ENCODE data around the gene PLP1. TPM values are rescaled to one million over a fixed set of nuclear protein-coding genes. Genes with fewer than 3 reads are reported as not detected.

PLP1 gene, protein sequence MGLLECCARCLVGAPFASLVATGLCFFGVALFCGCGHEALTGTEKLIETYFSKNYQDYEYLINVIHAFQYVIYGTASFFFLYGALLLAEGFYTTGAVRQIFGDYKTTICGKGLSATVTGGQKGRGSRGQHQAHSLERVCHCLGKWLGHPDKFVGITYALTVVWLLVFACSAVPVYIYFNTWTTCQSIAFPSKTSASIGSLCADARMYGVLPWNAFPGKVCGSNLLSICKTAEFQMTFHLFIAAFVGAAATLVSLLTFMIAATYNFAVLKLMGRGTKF
- total RNA-seq (not detected), total RNA-seq (0 to 0.06 (median 0) reads per million in 29 experiments)
- 0.28 TPM for total RNA-seq (2013)

DNA sequence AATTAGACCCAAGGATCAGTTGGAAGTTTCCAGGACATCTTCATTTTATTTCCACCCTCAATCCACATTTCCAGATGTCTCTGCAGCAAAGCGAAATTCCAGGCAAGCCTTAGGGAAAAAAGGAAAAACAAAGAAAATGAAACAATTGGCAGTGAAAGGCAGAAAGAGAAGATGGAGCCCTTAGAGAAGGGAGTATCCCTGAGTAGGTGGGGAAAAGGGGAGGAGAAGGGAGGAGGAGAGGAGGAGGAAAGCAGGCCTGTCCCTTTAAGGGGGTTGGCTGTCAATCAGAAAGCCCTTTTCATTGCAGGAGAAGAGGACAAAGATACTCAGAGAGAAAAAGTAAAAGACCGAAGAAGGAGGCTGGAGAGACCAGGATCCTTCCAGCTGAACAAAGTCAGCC lies at the start of gene PLP1:
PLP1 (plus strand) TSS at position 295 of the 400 bp plus-strand sequence. CDS start 156 bp downstream, outside the sequence.
- Mint-ChIP-seq H3K36me3 (no peaks in the 10 kb centered on the region), H3K27me3 (peaks cover 1 to 29% of the 10 kb centered on the region in 2 donors), H3K27ac (no peak within 1 kb of the TSS)

DNA sequence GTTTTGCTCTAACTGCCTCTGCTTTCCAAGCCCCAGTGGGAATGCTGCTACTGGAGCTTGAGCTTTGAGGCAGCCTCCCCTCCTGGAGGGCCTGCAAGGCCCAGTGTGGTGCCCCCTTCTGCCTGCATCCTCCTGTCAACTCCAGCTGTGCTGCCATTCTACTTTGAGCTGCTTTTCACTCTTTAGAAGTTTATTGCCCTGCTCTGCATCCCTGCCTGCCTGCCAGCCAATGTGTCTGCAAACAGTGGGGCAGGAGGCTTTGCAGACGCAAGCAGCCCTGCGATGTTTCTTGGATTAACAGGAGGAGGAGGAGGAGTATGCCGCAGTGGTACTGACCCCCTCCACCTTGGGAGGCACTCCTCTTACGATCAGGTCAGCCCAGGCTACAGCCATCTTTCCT lies 49.5 kb upstream of the PLP1 start:
- Histone ChIP-seq H3K4me3 (ENCODE audit: control insufficient read depth in 1 of 2, extremely low read depth in 1 of 2, low read length in 1 of 2) (no peak overlapping the region), H3K27ac (ENCODE audit: low read length) (no peak overlapping the region), H3K4me1 (ENCODE audit: control insufficient read depth in 1 of 2, extremely low read depth in 1 of 2, insufficient read depth in 2 of 2, low read length in 2 of 2) (no peaks in the 10 kb centered on the region), H3K27me3 (replicated peaks in 1 of 2; ENCODE audit: control insufficient read depth in 2 of 2, extremely low read depth in 1 of 2, insufficient read depth in 2 of 2, low read length in 1 of 2) (peaks cover 0 to 8% of the 10 kb centered on the region in 2 experiments), H3K9me3 (no peaks in the 10 kb centered on the region), H3K36me3 (ENCODE audit: control insufficient read depth in 2 of 2, extremely low read depth in 1 of 2, insufficient read depth in 1 of 2, low read length in 1 of 2) (no peaks in the 10 kb centered on the region)
- peaks cover 0 to 7% (median 0%) of the 10 kb centered on the region in 3 donors for H3K4me1 Mint-ChIP-seq
- H3K36me3 Mint-ChIP-seq = no peaks in the 10 kb centered on the region
- ChIA-PET POLR2A (no interaction called here), CTCF (no interaction called here)
- H3K9me3 Mint-ChIP-seq = no peaks in the 10 kb centered on the region
- no CpG with 5 or more reads among the region's 4 CpGs for WGBS (ENCODE audit: insufficient coverage)
- ATAC-seq (replicated peaks in 1 of 4) = no peak
- H3K27ac Mint-ChIP-seq = no peak overlapping the region
- H3K27me3 Mint-ChIP-seq = peaks cover 0 to 29% of the 10 kb centered on the region in 2 donors
- no peak overlapping the region for H3K4me3 Mint-ChIP-seq
- DNase-seq = no peak

More for the DNA sequence above, at the start of gene PLP1:
- no peaks in the 10 kb centered on the region for H3K4me1 Mint-ChIP-seq
- no CpG with 5 or more reads among the region's 2 CpGs for WGBS (ENCODE audit: insufficient coverage)
- Histone ChIP-seq H3K9me3 (no peaks in the 10 kb centered on the region), H3K4me3 (ENCODE audit: control insufficient read depth in 1 of 2, extremely low read depth in 1 of 2, low read length in 1 of 2) (no peak within 1 kb of the TSS), H3K27ac (ENCODE audit: low read length) (no peak within 1 kb of the TSS), H3K36me3 (ENCODE audit: control insufficient read depth in 2 of 2, extremely low read depth in 1 of 2, insufficient read depth in 1 of 2, low read length in 1 of 2) (no peaks in the 10 kb centered on the region), H3K27me3 (replicated peaks in 1 of 2; ENCODE audit: control insufficient read depth in 2 of 2, extremely low read depth in 1 of 2, insufficient read depth in 2 of 2, low read length in 1 of 2) (no peaks in the 10 kb centered on the region), H3K4me1 (ENCODE audit: control insufficient read depth in 1 of 2, extremely low read depth in 1 of 2, insufficient read depth in 2 of 2, low read length in 2 of 2) (no peaks in the 10 kb centered on the region)
- ATAC-seq (replicated peaks in 1 of 4) = no peak
- H3K9me3 Mint-ChIP-seq = no peaks in the 10 kb centered on the region
- DNase-seq = no peak
- ChIA-PET CTCF (no interaction called here), POLR2A (no interaction called here)
- no peak within 1 kb of the TSS for H3K4me3 Mint-ChIP-seq

DNA sequence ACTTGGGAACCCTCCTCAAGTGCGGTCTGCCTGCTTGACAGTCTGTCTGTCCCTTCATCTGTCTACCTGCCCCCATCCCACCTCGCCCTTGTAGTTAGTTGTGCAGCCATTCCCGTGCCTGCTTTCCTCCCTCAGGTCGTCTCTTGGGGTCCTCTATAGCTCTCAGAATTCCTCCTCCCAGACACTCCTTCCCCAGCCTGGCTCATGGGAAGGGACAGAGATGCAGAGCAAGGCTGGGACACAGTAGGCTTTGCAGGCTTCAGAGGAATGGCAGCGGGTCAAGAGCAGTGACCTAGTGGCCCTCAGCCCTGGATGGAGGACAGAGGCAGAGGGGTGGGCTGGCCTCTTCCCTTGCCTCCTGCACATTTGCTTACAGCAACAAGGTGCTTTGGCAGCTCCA lies 47.6 kb upstream of the PLP1 start:
- Histone ChIP-seq H3K4me3 (ENCODE audit: control insufficient read depth in 1 of 2, extremely low read depth in 1 of 2, low read length in 1 of 2) (no peak overlapping the region), H3K27me3 (replicated peaks in 1 of 2; ENCODE audit: control insufficient read depth in 2 of 2, extremely low read depth in 1 of 2, insufficient read depth in 2 of 2, low read length in 1 of 2) (peaks cover 0 to 8% of the 10 kb centered on the region in 2 experiments), H3K36me3 (ENCODE audit: control insufficient read depth in 2 of 2, extremely low read depth in 1 of 2, insufficient read depth in 1 of 2, low read length in 1 of 2) (no peaks in the 10 kb centered on the region), H3K9me3 (no peaks in the 10 kb centered on the region), H3K4me1 (ENCODE audit: control insufficient read depth in 1 of 2, extremely low read depth in 1 of 2, insufficient read depth in 2 of 2, low read length in 2 of 2) (no peaks in the 10 kb centered on the region), H3K27ac (ENCODE audit: low read length) (no peak overlapping the region)
- Mint-ChIP-seq H3K4me3 (no peak overlapping the region), H3K4me1 (peaks cover 0 to 7% (median 0%) of the 10 kb centered on the region in 3 donors), H3K9me3 (no peaks in the 10 kb centered on the region), H3K27me3 (peaks cover 3 to 29% of the 10 kb centered on the region in 2 donors), H3K36me3 (no peaks in the 10 kb centered on the region), H3K27ac (no peak overlapping the region)
- CTCF ChIA-PET = no interaction called here
- WGBS (ENCODE audit: insufficient coverage) = no CpG with 5 or more reads among the region's 5 CpGs
- ATAC-seq (replicated peaks in 1 of 4) (no peak), DNase-seq (no peak)
- POLR2A ChIA-PET = no interaction called here

DNA sequence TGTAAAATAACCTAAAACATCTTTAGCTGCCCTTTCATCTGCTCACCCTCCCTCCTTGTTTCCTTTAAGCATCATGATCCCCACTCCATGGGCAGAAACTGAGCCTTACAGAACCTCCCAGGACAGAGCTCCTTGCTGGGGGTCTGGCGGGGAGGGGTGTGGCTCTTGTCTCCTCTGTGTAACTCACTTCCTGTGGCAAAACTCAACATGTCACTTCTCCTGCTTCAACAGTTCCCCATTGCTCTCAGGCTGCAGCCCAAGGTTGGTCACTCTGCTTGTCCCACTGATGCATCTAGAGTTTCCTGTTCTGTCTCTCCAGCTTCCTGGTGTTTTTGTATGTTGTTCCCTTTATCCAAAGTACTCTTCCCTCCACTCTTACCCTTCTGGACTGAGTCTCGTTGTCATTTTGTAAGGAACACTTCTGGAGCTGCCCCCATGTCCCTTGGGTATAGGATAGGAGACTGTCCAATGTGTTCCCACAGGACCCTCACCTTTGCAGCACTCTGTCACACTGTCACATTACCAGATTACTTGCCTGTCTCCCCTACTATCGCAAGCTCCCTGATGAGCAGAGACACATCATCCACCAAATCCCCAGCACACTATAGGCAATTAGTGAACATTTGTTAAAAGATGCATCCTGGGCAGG lies 46.4 kb upstream of the PLP1 start:
- H3K4me1 Mint-ChIP-seq = peaks cover 0 to 7% (median 0%) of the 10 kb centered on the region in 3 donors
- H3K27me3 ChIP-seq (replicated peaks in 1 of 2; ENCODE audit: control insufficient read depth in 2 of 2, extremely low read depth in 1 of 2, insufficient read depth in 2 of 2, low read length in 1 of 2) = peaks cover 0 to 3% of the 10 kb centered on the region in 2 experiments
- H3K9me3 Mint-ChIP-seq = no peaks in the 10 kb centered on the region
- H3K4me1 ChIP-seq (ENCODE audit: control insufficient read depth in 1 of 2, extremely low read depth in 1 of 2, insufficient read depth in 2 of 2, low read length in 2 of 2) = no peaks in the 10 kb centered on the region
- no peaks in the 10 kb centered on the region for H3K36me3 ChIP-seq (ENCODE audit: control insufficient read depth in 2 of 2, extremely low read depth in 1 of 2, insufficient read depth in 1 of 2, low read length in 1 of 2)
- no peaks in the 10 kb centered on the region for H3K36me3 Mint-ChIP-seq
- no peaks in the 10 kb centered on the region for H3K9me3 ChIP-seq
- H3K4me3 Mint-ChIP-seq = no peak overlapping the region
- no peak overlapping the region for H3K27ac ChIP-seq (ENCODE audit: low read length)
- no peak overlapping the region for H3K4me3 ChIP-seq (ENCODE audit: control insufficient read depth in 1 of 2, extremely low read depth in 1 of 2, low read length in 1 of 2)
- POLR2A ChIA-PET = interaction anchor here in 1 of 2 donors (0.7 kb wide), 1 partner anchor 347 kb away, joined by 3 read pairs; no protein-coding TSS in a partner anchor
- peaks cover 3 to 27% of the 10 kb centered on the region in 2 donors for H3K27me3 Mint-ChIP-seq
- ATAC-seq (replicated peaks in 1 of 4) = no peak
- no peak overlapping the region for H3K27ac Mint-ChIP-seq
- CTCF ChIA-PET = no interaction called here
- no CpG with 5 or more reads among the region's 3 CpGs for WGBS (ENCODE audit: insufficient coverage)
- no peak for DNase-seq

DNA sequence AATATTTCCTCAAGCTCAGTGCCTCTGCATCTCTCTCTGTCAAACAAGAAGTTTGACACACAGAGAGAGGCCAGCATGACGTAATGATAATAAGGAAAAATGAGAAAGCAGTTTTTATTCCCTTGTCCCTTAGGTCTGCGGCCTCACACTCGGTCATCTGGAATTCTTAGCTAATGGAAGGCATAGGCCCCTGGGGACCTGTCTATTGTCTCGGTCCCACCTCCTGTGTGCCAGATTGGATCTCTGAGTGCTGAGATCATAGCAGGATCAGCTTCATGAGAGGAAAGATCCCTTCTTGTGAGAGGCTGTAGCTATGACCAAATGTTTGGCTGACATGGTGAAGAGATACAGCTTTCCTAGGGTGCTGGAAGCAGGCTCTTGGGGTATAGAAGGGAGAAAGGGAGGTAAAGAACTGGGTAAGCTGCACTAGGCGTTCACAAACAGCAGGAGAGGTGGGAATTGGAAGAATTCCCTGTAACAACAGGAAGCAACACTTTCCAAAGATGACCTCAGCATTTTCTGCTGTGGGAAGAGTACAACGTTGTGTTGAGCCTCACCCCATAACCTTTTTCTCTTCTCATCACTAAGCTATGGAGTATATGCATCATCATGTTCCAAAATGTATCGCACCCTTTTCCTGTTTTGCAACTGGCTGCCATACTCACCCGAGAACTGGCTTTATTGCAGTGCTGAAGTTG lies 45.7 kb upstream of the PLP1 start:
- Histone ChIP-seq H3K4me3 (ENCODE audit: control insufficient read depth in 1 of 2, extremely low read depth in 1 of 2, low read length in 1 of 2) (no peak overlapping the region), H3K27me3 (replicated peaks in 1 of 2; ENCODE audit: control insufficient read depth in 2 of 2, extremely low read depth in 1 of 2, insufficient read depth in 2 of 2, low read length in 1 of 2) (peaks cover 0 to 3% of the 10 kb centered on the region in 2 experiments), H3K36me3 (ENCODE audit: control insufficient read depth in 2 of 2, extremely low read depth in 1 of 2, insufficient read depth in 1 of 2, low read length in 1 of 2) (no peaks in the 10 kb centered on the region), H3K4me1 (ENCODE audit: control insufficient read depth in 1 of 2, extremely low read depth in 1 of 2, insufficient read depth in 2 of 2, low read length in 2 of 2) (no peaks in the 10 kb centered on the region), H3K9me3 (no peaks in the 10 kb centered on the region), H3K27ac (ENCODE audit: low read length) (no peak overlapping the region)
- Mint-ChIP-seq H3K4me1 (peaks cover 0 to 7% (median 0%) of the 10 kb centered on the region in 3 donors), H3K27ac (no peak overlapping the region), H3K9me3 (no peaks in the 10 kb centered on the region), H3K27me3 (peaks cover 3 to 30% of the 10 kb centered on the region in 2 donors), H3K36me3 (no peaks in the 10 kb centered on the region), H3K4me3 (no peak overlapping the region)
- ATAC-seq (replicated peaks in 1 of 4) (no peak), DNase-seq (no peak)
- CTCF ChIA-PET = interaction anchor here in 1 of 2 donors (0.5 kb wide), 1 partner anchor 20 kb away, joined by 6 read pairs; no protein-coding TSS in a partner anchor
- POLR2A ChIA-PET = no interaction called here
- 38% methylated on average over 2 of the region's 8 CpGs for WGBS (ENCODE audit: insufficient coverage)

DNA sequence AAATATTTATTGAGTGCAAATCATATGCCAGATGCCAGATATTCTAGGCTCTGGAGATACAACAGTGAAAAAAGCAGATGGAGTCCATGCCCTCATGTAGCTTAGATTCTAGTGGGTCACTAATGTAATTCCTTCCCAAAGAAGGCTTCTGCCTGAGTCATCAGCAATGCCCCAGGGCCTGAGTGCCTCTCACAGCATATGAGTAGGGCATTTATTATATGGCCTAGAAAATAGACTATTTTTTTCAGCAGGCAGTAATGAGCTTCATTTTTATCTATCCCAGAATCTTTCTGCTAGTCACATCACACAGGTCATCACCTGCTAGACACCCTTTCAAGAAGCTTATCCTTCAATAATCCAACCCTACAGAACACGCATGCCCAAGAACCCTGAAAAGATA lies 43.6 kb upstream of the PLP1 start:
- Histone ChIP-seq H3K27ac (ENCODE audit: low read length) (no peak overlapping the region), H3K9me3 (no peaks in the 10 kb centered on the region), H3K36me3 (ENCODE audit: control insufficient read depth in 2 of 2, extremely low read depth in 1 of 2, insufficient read depth in 1 of 2, low read length in 1 of 2) (no peaks in the 10 kb centered on the region), H3K4me3 (ENCODE audit: control insufficient read depth in 1 of 2, extremely low read depth in 1 of 2, low read length in 1 of 2) (no peak overlapping the region), H3K4me1 (ENCODE audit: control insufficient read depth in 1 of 2, extremely low read depth in 1 of 2, insufficient read depth in 2 of 2, low read length in 2 of 2) (no peaks in the 10 kb centered on the region), H3K27me3 (replicated peaks in 1 of 2; ENCODE audit: control insufficient read depth in 2 of 2, extremely low read depth in 1 of 2, insufficient read depth in 2 of 2, low read length in 1 of 2) (peaks cover 0 to 3% of the 10 kb centered on the region in 2 experiments)
- Mint-ChIP-seq H3K4me1 (peaks cover 0 to 7% (median 0%) of the 10 kb centered on the region in 3 donors), H3K4me3 (no peak overlapping the region), H3K27me3 (peaks cover 3 to 30% of the 10 kb centered on the region in 2 donors), H3K27ac (no peak overlapping the region), H3K36me3 (no peaks in the 10 kb centered on the region), H3K9me3 (no peaks in the 10 kb centered on the region)
- CTCF ChIA-PET = no interaction called here
- WGBS (ENCODE audit: insufficient coverage) = no CpG with 5 or more reads among the region's 1 CpG
- ATAC-seq (replicated peaks in 1 of 4) (no peak), DNase-seq (no peak)
- POLR2A ChIA-PET = no interaction called here
